Neural cell (in vitro differentiated cells): ENCODE data around the gene ARID1A. TPM values are rescaled to one million over a fixed set of nuclear protein-coding genes. Genes with fewer than 3 reads are reported as not detected.

Experiments
- H2AFZ ChIP-seq: fragments of 200-600, 300-800 bp; sonication (generic), shearing (Covaris generic); 2 replicates; pipeline ENCODE4 v1.6.0; 2014; ENCODE audit warnings: low read depth, mild to moderate bottlenecking, antibody characterized with exemption, low read length, moderate library complexity
- H3F3A ChIP-seq: fragments of 200-600 bp; shearing (Covaris generic); 2 replicates; pipeline ENCODE4 v1.6.1; 2016; ENCODE audit warnings: mild to moderate bottlenecking, moderate library complexity, mixed read lengths, antibody characterized with exemption, low read length; ENCODE audit not compliant: insufficient read depth, poor library complexity, severe bottlenecking
- H3K27ac ChIP-seq: fragments of 200-600, 300-800 bp; sonication (generic), shearing (Covaris generic); 2 replicates; pipeline ENCODE4 v1.5.1; 2014; ENCODE audit warnings: mild to moderate bottlenecking, low read length, moderate library complexity
- H3K27me3 ChIP-seq: fragments of 300-800, 200-600 bp; sonication (generic), shearing (Covaris generic); 2 replicates; pipeline ENCODE4 v1.6.0; 2014; ENCODE audit warnings: mild to moderate bottlenecking, low read depth, low read length, moderate library complexity; ENCODE audit not compliant: insufficient read depth
- H3K36me3 ChIP-seq: fragments of 300-800, 200-600 bp; sonication (generic), shearing (Covaris generic); 2 replicates; pipeline ENCODE4 v1.5.1; 2014; ENCODE audit warnings: mild to moderate bottlenecking, antibody characterized with exemption, low read length, moderate library complexity; ENCODE audit not compliant: insufficient read depth
- H3K4me2 ChIP-seq: fragments of 300-800, 200-600 bp; sonication (generic), shearing (Covaris generic); 2 replicates; pipeline ENCODE4 v1.6.0; 2014; ENCODE audit warnings: mild to moderate bottlenecking, low read length
- H3K4me3 ChIP-seq: fragments of 300-800, 200-600 bp; sonication (generic), shearing (Covaris generic); 2 replicates; pipeline ENCODE4 v1.5.1; 2014; ENCODE audit warnings: mild to moderate bottlenecking, low read length, moderate library complexity
- H3K79me2 ChIP-seq: fragments of 200-600 bp; shearing (Covaris generic); replicated peaks from 2 replicates; pipeline ENCODE4 v1.6.0; 2014; ENCODE audit warnings: mild to moderate bottlenecking, low read length, moderate library complexity; ENCODE audit not compliant: insufficient read depth
- H3K9ac ChIP-seq: fragments of 300-800, 200-600 bp; sonication (generic), shearing (Covaris generic); 2 replicates; pipeline ENCODE4 v1.6.1; 2016; ENCODE audit warnings: mild to moderate bottlenecking, low read length, mixed read lengths
- H3K9me2 ChIP-seq: fragments of 200-600 bp; shearing (Covaris generic); 2 replicates; pipeline ENCODE4 v1.6.1; 2016; ENCODE audit warnings: mild to moderate bottlenecking, low read length, mixed read lengths; ENCODE audit not compliant: insufficient read depth
- H3K9me3 ChIP-seq: fragments of 200-600, 300-800 bp; sonication (generic), shearing (Covaris generic); 2 replicates; pipeline ENCODE4 v1.6.1; 2016; ENCODE audit warnings: mild to moderate bottlenecking, mixed run types, low read length, moderate library complexity, mixed read lengths
- H4K20me1 ChIP-seq: fragments of 200-600 bp; shearing (Covaris generic); 2 replicates; pipeline ENCODE4 v1.6.1; 2016; ENCODE audit warnings: mild to moderate bottlenecking, mixed run types; ENCODE audit not compliant: insufficient read depth
- EP300 ChIP-seq: fragments of 450-650 bp; conservative IDR thresholded peaks from 2 replicates; pipeline ENCODE4 v1.6.1; 2014; ENCODE audit warnings: antibody characterized with exemption, mild to moderate bottlenecking, moderate library complexity; ENCODE audit not compliant: poor library complexity, severe bottlenecking
- EZH2 ChIP-seq: fragments of 200-600, 300-800 bp; shearing (Covaris generic), sonication (generic); IDR thresholded peaks from 2 replicates; pipeline ENCODE4 v1.6.1; 2014; ENCODE audit warnings: antibody characterized with exemption, low read length, borderline replicate concordance, mild to moderate bottlenecking; ENCODE audit not compliant: insufficient read depth, poor library complexity, severe bottlenecking
- MXI1 ChIP-seq: fragments of 450-650 bp; conservative IDR thresholded peaks from 2 replicates; pipeline ENCODE4 v1.6.1; 2014; ENCODE audit warnings: antibody characterized with exemption, mild to moderate bottlenecking; ENCODE audit not compliant: poor library complexity, severe bottlenecking
- POLR2AphosphoS5 ChIP-seq: IDR thresholded peaks from 2 replicates; pipeline ENCODE4 v1.6.1; 2012
- RAD21 ChIP-seq: fragments of 450-650 bp; conservative IDR thresholded peaks from 2 replicates; pipeline ENCODE4 v1.6.1; 2014; ENCODE audit warnings: antibody characterized with exemption, mild to moderate bottlenecking, moderate library complexity
- SMC3 ChIP-seq: fragments of 450-650 bp; conservative IDR thresholded peaks from 2 replicates; pipeline ENCODE4 v1.6.1; 2014; ENCODE audit warnings: antibody characterized with exemption, mild to moderate bottlenecking, moderate library complexity; ENCODE audit not compliant: poor library complexity
- TAF1 ChIP-seq: IDR thresholded peaks from 2 replicates; pipeline ENCODE4 v1.6.1; 2012; ENCODE audit warnings: low read depth
- polyA plus RNA-seq: library from polyadenylated mRNA; depleted of rRNA; stranded (reverse); fragments of >200 nt; gene quantifications from 2 replicates; pipeline ENCODE4 v1.2.3, GENCODE V29; 2014
- TF ChIP-seq, protein P1 (sequence below): fragments of 450-650 bp; IDR thresholded peaks from 2 replicates; pipeline ENCODE4 v1.5.1; 2014; ENCODE audit warnings: antibody characterized with exemption, mild to moderate bottlenecking, moderate library complexity; ENCODE audit not compliant: poor library complexity, severe bottlenecking
- TF ChIP-seq, protein P2 (sequence below): IDR thresholded peaks from 2 replicates; pipeline ENCODE4 v1.6.1; 2012; ENCODE audit warnings: borderline replicate concordance

ARID1A gene
- polyA plus RNA-seq, 1 donor from 2014 or later: 13.2 TPM

DNA sequence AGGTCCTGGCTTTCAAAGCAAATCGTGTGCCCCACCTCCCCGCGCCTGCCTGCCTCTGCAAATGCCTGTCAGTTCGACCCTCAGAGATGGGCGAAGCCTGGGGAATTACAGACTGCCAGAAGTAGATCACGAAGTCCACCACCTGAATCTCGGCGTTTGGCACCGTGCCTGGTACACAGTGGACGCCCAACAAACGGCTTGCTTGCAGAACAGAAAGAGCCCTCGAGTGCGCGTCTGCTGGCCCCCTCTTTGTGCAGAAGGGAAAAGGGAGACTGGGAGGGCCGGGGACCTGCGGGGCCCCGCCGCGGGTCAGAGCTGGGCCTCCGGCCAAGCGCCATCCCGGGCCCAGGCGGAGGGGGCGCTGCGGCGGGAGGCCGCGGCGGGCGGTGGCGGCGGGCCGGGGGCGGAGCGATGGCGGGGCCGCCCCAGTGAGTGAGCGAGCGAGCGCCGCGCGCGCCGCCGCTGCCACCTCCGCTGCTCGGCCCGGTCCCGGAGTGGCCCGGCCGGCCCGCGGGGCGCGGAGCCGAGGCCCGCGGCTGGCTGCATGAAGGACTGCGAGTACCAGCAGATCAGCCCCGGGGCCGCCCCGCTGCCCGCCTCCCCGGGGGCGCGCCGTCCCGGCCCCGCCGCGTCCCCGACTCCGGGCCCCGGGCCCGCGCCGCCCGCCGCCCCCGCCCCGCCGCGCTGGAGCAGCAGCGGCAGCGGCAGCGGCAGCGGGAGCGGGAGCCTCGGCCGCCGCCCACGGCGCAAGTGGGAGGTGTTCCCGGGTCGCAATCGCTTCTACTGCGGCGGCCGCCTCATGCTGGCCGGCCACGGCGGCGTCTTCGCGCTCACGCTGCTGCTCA lies 130.7 kb downstream of the ARID1A start, which contains the start of gene ZDHHC18:
TSS of gene ZDHHC18 (plus strand) at position 428 of the 845 bp plus-strand sequence. CDS start at position 545, 117 bp downstream.
- peak within 1 kb of the TSS; percentile 80 for H3K4me3 ChIP-seq
- no peaks in the 10 kb centered on the region for H3K27me3 ChIP-seq
- TF ChIP-seq, protein P1, sequence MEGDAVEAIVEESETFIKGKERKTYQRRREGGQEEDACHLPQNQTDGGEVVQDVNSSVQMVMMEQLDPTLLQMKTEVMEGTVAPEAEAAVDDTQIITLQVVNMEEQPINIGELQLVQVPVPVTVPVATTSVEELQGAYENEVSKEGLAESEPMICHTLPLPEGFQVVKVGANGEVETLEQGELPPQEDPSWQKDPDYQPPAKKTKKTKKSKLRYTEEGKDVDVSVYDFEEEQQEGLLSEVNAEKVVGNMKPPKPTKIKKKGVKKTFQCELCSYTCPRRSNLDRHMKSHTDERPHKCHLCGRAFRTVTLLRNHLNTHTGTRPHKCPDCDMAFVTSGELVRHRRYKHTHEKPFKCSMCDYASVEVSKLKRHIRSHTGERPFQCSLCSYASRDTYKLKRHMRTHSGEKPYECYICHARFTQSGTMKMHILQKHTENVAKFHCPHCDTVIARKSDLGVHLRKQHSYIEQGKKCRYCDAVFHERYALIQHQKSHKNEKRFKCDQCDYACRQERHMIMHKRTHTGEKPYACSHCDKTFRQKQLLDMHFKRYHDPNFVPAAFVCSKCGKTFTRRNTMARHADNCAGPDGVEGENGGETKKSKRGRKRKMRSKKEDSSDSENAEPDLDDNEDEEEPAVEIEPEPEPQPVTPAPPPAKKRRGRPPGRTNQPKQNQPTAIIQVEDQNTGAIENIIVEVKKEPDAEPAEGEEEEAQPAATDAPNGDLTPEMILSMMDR: peak; percentile 81
- TF ChIP-seq RAD21 (peak; percentile 26), MXI1 (peak; percentile 13), POLR2AphosphoS5 (peak; percentile 51), TAF1 (no peak), SMC3 (no peak)
- H3K79me2 ChIP-seq: peaks cover 32% of the 10 kb centered on the region
- no peaks in the 10 kb centered on the region for H3K36me3 ChIP-seq
- H3K4me2 ChIP-seq: peak within 1 kb of the TSS; percentile 84
- H3K9me3 ChIP-seq: no peaks in the 10 kb centered on the region
- no peaks in the 10 kb centered on the region for H4K20me1 ChIP-seq
- H3K9me2 ChIP-seq: no peaks in the 10 kb centered on the region
- H3K27ac ChIP-seq: peak within 1 kb of the TSS; percentile 31
- H3K9ac ChIP-seq: peak within 1 kb of the TSS; percentile 82
- H2AFZ ChIP-seq: peak within 1 kb of the TSS; percentile 98
- no peaks in the 10 kb centered on the region for H3F3A ChIP-seq

DNA sequence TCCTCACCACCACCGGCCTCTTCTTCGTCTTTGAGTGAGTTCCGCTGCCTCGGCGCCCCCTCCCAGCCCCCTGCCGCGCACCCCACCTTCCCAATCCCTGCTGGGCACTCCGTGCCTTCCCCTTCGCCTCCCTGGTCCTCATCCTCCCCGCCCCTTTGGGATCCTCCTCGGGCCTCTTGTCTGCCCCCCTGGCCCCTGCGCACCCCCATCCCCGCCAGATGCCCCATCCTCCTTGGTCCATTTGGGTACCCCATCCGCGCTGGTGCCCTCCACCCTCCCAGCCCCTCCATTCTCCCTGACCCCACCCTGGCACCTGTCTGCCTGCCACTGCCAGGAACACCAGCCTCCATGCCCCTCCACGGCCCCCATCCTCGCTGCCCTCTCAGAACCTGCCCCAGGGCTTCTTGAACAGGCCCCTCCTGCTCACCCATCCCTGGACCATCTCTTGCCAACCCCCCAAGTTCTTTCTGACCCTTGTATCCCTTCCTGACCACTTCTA lies 131.3 kb downstream of the ARID1A start:
- H3K27ac ChIP-seq: no peak overlapping the region
- H3K27me3 ChIP-seq: no peaks in the 10 kb centered on the region
- no peaks in the 10 kb centered on the region for H3F3A ChIP-seq
- no peaks in the 10 kb centered on the region for H4K20me1 ChIP-seq
- H3K79me2 ChIP-seq: peaks cover 32% of the 10 kb centered on the region
- H3K9ac ChIP-seq: peak overlapping the region; percentile 82
- TF ChIP-seq RAD21 (no peak), SMC3 (no peak)
- TF ChIP-seq, protein P1: no peak
- H3K9me2 ChIP-seq: no peaks in the 10 kb centered on the region
- peak overlapping the region; percentile 65 for H3K4me2 ChIP-seq
- H3K36me3 ChIP-seq: no peaks in the 10 kb centered on the region
- peak overlapping the region; percentile 21 for H2AFZ ChIP-seq
- H3K9me3 ChIP-seq: no peaks in the 10 kb centered on the region
- H3K4me3 ChIP-seq: peak overlapping the region; percentile 78

DNA sequence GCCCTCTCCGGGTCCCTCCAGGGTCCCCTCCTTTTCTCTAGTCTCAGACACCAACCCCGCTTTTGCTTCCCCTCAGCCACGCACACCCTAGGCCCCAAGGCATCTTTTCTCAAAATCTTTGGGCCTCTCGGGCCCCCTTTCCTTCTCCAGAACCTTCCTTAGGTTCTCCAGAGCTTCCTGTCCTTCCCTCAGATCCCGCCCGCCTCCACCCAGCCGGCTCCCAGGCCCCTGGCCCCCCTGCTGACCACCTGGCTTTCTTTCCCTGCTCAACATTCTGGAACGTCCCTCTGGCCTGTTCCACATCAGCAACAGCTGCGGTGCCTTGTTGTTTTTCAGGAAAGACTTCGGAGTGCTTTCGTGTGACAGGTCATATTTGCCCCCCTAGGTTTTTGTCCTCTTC lies 131.8 kb downstream of the ARID1A start:
- no peak for TF ChIP-seq TAF1
- TF ChIP-seq EP300: no peak
- no peak for TF ChIP-seq POLR2AphosphoS5
- TF ChIP-seq, protein P2, sequence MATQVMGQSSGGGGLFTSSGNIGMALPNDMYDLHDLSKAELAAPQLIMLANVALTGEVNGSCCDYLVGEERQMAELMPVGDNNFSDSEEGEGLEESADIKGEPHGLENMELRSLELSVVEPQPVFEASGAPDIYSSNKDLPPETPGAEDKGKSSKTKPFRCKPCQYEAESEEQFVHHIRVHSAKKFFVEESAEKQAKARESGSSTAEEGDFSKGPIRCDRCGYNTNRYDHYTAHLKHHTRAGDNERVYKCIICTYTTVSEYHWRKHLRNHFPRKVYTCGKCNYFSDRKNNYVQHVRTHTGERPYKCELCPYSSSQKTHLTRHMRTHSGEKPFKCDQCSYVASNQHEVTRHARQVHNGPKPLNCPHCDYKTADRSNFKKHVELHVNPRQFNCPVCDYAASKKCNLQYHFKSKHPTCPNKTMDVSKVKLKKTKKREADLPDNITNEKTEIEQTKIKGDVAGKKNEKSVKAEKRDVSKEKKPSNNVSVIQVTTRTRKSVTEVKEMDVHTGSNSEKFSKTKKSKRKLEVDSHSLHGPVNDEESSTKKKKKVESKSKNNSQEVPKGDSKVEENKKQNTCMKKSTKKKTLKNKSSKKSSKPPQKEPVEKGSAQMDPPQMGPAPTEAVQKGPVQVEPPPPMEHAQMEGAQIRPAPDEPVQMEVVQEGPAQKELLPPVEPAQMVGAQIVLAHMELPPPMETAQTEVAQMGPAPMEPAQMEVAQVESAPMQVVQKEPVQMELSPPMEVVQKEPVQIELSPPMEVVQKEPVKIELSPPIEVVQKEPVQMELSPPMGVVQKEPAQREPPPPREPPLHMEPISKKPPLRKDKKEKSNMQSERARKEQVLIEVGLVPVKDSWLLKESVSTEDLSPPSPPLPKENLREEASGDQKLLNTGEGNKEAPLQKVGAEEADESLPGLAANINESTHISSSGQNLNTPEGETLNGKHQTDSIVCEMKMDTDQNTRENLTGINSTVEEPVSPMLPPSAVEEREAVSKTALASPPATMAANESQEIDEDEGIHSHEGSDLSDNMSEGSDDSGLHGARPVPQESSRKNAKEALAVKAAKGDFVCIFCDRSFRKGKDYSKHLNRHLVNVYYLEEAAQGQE: no peak
- TF ChIP-seq SMC3: no peak
- TF ChIP-seq EZH2: no peak
- TF ChIP-seq, protein P1: no peak
- TF ChIP-seq RAD21: no peak
- no peak for TF ChIP-seq MXI1
- H3K9me2 ChIP-seq: no peaks in the 10 kb centered on the region
- H2AFZ ChIP-seq: peak overlapping the region; percentile 21
- H4K20me1 ChIP-seq: no peaks in the 10 kb centered on the region
- H3K4me2 ChIP-seq: peak overlapping the region; percentile 65
- peak overlapping the region; percentile 78 for H3K4me3 ChIP-seq
- H3K27me3 ChIP-seq: no peaks in the 10 kb centered on the region
- no peaks in the 10 kb centered on the region for H3K9me3 ChIP-seq
- H3K36me3 ChIP-seq: no peaks in the 10 kb centered on the region
- H3F3A ChIP-seq: no peaks in the 10 kb centered on the region
- no peak overlapping the region for H3K27ac ChIP-seq
- H3K79me2 ChIP-seq: peaks cover 32% of the 10 kb centered on the region
- peak overlapping the region; percentile 82 for H3K9ac ChIP-seq
